OCI-LY7 (cell line): ENCODE measurements around the gene LTBP4.

Experiments used
- EZH2phosphoT487 ChIP-seq: fragments of 200-600 bp; sonication (generic); IDR thresholded peaks from 2 replicates; pipeline ENCODE4 v1.6.1; 2018; ENCODE audit warnings: low read depth, borderline replicate concordance, mild to moderate bottlenecking, mixed run types, antibody characterized with exemption, low read length, moderate library complexity, mixed read lengths
- TF ChIP-seq, protein P1 (sequence below): fragments of 200-600 bp; sonication (generic); conservative IDR thresholded peaks from 2 replicates; pipeline ENCODE4 v1.5.1; 2014; ENCODE audit warnings: mild to moderate bottlenecking, antibody characterized with exemption, low read length, moderate library complexity, mixed read lengths

DNA sequence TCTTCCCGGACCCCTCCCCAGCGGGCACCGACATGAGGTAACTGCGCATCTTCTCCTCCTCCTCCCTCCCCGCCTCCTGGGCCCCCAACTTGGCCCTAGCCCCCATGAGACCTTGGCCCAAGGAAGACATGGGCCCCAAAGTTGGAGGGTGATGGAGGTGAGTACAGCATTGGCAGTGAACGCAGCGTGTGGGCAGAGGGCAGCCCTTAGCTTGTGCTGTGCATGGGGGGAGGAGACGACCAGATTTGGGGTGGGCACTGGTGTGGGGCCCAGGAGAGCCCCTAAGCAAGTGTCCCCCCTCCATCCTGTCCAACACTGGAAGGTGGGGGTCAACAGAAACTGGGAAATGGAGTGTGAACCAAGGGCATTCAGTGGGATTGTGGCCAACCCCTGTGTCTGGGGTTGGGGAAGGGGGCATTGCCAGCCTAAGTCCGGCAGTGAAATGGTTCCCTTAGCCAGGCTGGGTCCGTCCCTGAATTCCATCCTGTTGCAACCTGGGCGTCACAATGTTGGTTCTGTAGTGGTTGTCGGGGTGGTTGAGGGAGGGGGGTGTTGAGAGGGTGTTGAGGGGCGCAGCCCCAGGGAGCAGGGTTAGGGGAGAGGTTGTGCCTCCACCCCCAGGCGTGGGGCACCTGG is 65.8 kb downstream of the LTBP4 start:
- TF ChIP-seq, protein P1, sequence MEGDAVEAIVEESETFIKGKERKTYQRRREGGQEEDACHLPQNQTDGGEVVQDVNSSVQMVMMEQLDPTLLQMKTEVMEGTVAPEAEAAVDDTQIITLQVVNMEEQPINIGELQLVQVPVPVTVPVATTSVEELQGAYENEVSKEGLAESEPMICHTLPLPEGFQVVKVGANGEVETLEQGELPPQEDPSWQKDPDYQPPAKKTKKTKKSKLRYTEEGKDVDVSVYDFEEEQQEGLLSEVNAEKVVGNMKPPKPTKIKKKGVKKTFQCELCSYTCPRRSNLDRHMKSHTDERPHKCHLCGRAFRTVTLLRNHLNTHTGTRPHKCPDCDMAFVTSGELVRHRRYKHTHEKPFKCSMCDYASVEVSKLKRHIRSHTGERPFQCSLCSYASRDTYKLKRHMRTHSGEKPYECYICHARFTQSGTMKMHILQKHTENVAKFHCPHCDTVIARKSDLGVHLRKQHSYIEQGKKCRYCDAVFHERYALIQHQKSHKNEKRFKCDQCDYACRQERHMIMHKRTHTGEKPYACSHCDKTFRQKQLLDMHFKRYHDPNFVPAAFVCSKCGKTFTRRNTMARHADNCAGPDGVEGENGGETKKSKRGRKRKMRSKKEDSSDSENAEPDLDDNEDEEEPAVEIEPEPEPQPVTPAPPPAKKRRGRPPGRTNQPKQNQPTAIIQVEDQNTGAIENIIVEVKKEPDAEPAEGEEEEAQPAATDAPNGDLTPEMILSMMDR, result no peak
- TF ChIP-seq EZH2phosphoT487, result no peak
